Prostate gland (tissue), 2 donors: ENCODE data around the gene NOC4L. TPM values are rescaled to one million over a fixed set of nuclear protein-coding genes. Genes with fewer than 3 reads are reported as not detected.

ENCODE experiments used
- DNase-seq: peaks from one replicate; pipeline ENCODE4 v3.0.0-alpha.2; 2019; ENCODE audit warnings: low spot score
- H3K27ac ChIP-seq, 2 donors: fragments of 200-600 bp; sonication (generic); 2 replicates each; pipeline ENCODE4 v1.5.1; 2017 to 2019
- H3K27me3 ChIP-seq: fragments of 200-600 bp; sonication (generic); replicated peaks from 2 replicates; pipeline ENCODE4 v1.5.1; 2019; ENCODE audit not compliant: insufficient read depth
- H3K36me3 ChIP-seq, 2 donors: fragments of 200-600 bp; sonication (generic); 1 replicate in 1 of 2; 2 replicates in 1 of 2; pipeline versions ENCODE4 v1.5.1 to v1.8.1; 2017 to 2019
- H3K4me1 ChIP-seq: fragments of 200-600 bp; sonication (generic); replicated peaks from 2 replicates; pipeline ENCODE4 v1.5.1; 2019
- H3K4me3 ChIP-seq, 2 donors: fragments of 200-600 bp; sonication (generic); 2 replicates each; pipeline ENCODE4 v1.5.1; 2017 to 2019
- H3K9me3 ChIP-seq: fragments of 200-600 bp; sonication (generic); 2 replicates; pipeline ENCODE4 v1.5.1; 2017
- POLR2A ChIP-seq: fragments of 450-650 bp; IDR thresholded peaks from one replicate; pipeline ENCODE4 v1.6.1; 2016; ENCODE audit warnings: antibody characterized with exemption, mild to moderate bottlenecking
- POLR2AphosphoS5 ChIP-seq: sonication (generic); formaldehyde crosslinking; IDR thresholded peaks from one replicate; pipeline ENCODE4 v1.6.1; 2017; ENCODE audit warnings: antibody characterized with exemption
- WGBS: methylation state at CpG from one replicate; pipeline ENCODE4 v1.1.5; 2018; 5-methylcytosine and 5-hydroxymethylcytosine counted together
- intact Hi-C: fragments of 100-400 bp; cut with DNase I; formaldehyde crosslinking; loops from one replicate; pipeline ENCODE4 v1.14.2; 2022
- total RNA-seq, 2 donors: library from RNA; depleted of rRNA; stranded (reverse); fragments of >200 nt; gene quantifications; one replicate each; pipeline ENCODE4 v1.1.0, GENCODE V29; 2016
- TF ChIP-seq, protein P1 (sequence below), 4 experiments: fragments of 200-600 bp in 2 of 4; fragments of 450-650 bp in 2 of 4; sonication (generic) in 2 of 4; IDR thresholded peaks; 1 replicate in 3 of 4; 2 replicates in 1 of 4; pipeline ENCODE4 v1.5.1; 2016 to 2019; ENCODE audit warnings: antibody characterized with exemption in 4 of 4, mild to moderate bottlenecking in 2 of 4, moderate library complexity in 2 of 4

Gene NOC4L
- total RNA-seq, 2 donors from 2014 or later: 12.4 to 32.5 TPM

DNA sequence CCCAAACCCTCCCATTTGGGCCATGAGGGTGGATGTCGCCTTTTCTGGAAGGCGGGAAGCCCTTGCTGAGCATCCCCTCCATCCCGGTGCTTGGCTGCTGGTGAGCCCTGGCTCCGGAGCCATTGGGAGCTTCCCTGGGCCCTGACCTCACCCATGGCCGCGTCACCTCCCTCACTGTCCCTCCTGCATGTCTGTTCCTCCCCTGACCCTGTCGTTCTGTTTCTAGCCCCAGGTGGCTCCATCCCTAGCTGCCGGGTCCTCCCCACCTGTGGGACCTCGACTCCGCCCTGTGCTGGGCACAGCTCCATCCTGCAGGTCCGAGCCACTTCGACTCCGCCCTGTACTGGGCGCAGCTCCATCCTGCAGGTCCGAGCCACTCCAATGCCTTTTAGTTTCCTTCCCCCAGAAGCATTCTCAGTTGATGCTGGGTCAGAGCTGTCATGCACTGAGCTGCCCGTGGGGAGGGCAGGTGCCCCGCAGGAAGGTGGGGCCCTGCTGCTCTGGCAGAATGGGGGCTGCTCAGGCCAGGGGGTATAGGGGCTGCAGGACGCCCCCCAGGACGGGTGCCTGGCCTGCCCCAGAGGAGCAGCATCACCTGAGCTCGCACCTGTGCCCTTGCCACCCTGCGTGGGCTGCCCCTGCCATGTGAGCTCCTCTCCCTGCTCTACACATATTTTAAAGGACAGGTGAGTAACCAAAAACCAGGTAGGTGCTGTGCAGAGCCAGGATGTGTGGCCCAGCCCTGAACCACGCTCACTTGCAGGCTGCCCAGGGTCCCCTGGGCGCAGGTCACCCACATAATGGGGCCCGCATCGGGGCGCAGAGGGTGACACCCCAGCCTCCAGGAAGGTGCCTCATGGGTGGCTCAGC is 19.0 kb downstream of the NOC4L start:
- no peaks in the 10 kb centered on the region for H3K36me3 ChIP-seq
- H3K9me3 ChIP-seq: no peaks in the 10 kb centered on the region
- TF ChIP-seq POLR2A (no peak), POLR2AphosphoS5 (no peak)
- TF ChIP-seq, protein P1, sequence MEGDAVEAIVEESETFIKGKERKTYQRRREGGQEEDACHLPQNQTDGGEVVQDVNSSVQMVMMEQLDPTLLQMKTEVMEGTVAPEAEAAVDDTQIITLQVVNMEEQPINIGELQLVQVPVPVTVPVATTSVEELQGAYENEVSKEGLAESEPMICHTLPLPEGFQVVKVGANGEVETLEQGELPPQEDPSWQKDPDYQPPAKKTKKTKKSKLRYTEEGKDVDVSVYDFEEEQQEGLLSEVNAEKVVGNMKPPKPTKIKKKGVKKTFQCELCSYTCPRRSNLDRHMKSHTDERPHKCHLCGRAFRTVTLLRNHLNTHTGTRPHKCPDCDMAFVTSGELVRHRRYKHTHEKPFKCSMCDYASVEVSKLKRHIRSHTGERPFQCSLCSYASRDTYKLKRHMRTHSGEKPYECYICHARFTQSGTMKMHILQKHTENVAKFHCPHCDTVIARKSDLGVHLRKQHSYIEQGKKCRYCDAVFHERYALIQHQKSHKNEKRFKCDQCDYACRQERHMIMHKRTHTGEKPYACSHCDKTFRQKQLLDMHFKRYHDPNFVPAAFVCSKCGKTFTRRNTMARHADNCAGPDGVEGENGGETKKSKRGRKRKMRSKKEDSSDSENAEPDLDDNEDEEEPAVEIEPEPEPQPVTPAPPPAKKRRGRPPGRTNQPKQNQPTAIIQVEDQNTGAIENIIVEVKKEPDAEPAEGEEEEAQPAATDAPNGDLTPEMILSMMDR (IDR thresholded peaks at IDR 0.05): no peak
- DNase-seq: no peak
- no peak overlapping the region for H3K27ac ChIP-seq
- intact Hi-C loops: no loop called here
- no peak overlapping the region for H3K4me3 ChIP-seq
- no peaks in the 10 kb centered on the region for H3K4me1 ChIP-seq
- WGBS: 40% methylated on average over 25 of the region's 26 CpGs
- peaks cover 4% of the 10 kb centered on the region for H3K27me3 ChIP-seq

DNA sequence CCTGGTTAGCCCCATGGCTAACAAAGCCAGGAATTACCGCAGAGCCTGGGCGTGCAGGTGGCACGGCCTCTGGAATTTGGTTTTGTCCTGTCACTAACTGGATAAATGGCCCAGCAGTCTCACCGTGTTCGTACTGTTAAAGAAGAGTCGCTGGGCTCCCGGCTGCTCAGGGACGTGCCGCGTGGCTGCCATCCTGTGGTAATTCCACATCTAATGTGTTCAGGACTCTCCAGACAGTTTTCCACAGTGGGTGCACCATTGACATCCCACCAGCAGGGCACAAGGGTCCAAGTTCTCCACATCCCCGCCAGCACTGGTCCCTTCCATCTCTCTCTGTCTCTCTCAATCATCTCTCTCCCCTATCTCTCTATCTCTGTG is 19.6 kb downstream of the NOC4L start:
- TF ChIP-seq POLR2A: no peak
- no peak for TF ChIP-seq POLR2AphosphoS5
- TF ChIP-seq, protein P1 (IDR thresholded peaks at IDR 0.05): no peak
- no peak overlapping the region for H3K27ac ChIP-seq
- no peaks in the 10 kb centered on the region for H3K4me1 ChIP-seq
- 48% methylated on average over 11 of the region's 11 CpGs for WGBS
- peaks cover 4% of the 10 kb centered on the region for H3K27me3 ChIP-seq
- H3K4me3 ChIP-seq: no peak overlapping the region
- H3K9me3 ChIP-seq: no peaks in the 10 kb centered on the region
- intact Hi-C loops: no loop called here
- no peak for DNase-seq
- H3K36me3 ChIP-seq: no peaks in the 10 kb centered on the region

DNA sequence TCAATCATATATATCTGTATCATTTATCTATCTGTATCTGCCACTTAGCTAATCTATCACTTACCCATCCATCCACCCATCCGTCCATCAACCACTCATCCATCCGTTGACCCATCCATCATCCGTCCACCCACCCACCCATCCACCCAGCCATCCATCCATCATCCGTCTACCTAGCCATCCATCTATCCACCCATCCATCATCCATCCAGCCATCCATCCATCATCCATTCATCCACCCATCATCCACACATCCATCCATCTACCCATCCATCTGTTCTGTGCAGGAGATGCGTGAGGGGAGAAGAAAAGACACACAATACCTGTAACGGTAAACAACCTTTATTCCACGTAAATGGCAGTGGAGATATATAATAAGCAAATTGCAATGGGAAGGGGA is 20.2 kb downstream of the NOC4L start:
- DNase-seq: no peak
- Histone ChIP-seq H3K27me3 (peaks cover 4% of the 10 kb centered on the region), H3K27ac (no peak overlapping the region), H3K9me3 (no peaks in the 10 kb centered on the region), H3K4me3 (no peak overlapping the region), H3K36me3 (no peaks in the 10 kb centered on the region), H3K4me1 (no peaks in the 10 kb centered on the region)
- TF ChIP-seq, protein P1 (IDR thresholded peaks at IDR 0.05): no peak
- TF ChIP-seq POLR2A (no peak), POLR2AphosphoS5 (no peak)
- intact Hi-C loops: no loop called here
- WGBS: 87% methylated on average over 7 of the region's 7 CpGs

DNA sequence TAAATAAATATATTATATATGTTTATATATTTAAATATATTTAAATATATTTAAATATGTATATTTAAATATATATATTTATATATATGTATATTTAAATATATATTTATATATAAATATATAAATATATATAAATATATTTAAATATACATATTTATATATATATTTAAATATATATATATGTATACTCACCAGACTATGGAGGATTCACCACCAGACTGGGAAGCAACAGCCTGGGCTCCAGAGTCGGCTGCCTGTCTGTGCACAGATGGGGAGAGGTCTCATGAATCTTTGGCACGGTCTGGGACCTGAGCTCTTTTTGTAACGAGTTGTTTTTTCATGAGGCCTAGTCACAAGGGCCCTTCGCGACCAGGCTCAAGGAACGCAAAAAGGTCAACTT is 21.3 kb downstream of the NOC4L start:
- Histone ChIP-seq H3K27me3 (peaks cover 4% of the 10 kb centered on the region), H3K9me3 (no peaks in the 10 kb centered on the region), H3K27ac (no peak overlapping the region), H3K4me3 (no peak overlapping the region), H3K36me3 (no peaks in the 10 kb centered on the region), H3K4me1 (peaks cover 2% of the 10 kb centered on the region)
- no peak for DNase-seq
- intact Hi-C loops: no loop called here
- WGBS: 92% methylated on average over 6 of the region's 6 CpGs
- TF ChIP-seq POLR2AphosphoS5 (no peak), POLR2A (no peak)
- TF ChIP-seq, protein P1 (IDR thresholded peaks at IDR 0.05): no peak

DNA sequence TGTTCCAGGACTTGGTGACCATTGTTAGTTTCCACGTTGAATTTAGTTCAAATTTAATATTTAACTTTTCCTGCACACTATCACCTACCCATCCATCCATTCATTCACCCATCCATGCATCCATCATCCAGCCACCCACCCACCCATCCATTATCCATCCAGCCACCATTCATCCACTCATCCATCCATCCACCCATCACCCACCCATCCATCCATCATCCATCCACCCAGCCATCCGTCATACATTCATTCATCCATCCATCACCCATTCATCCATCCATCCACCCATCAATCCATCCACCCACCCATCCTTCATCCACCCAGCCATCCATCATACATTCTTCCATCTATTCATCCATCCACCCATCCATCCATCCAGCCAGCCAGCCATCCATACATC is 21.8 kb downstream of the NOC4L start:
- intact Hi-C loops: no loop called here
- WGBS: 96% methylated on average over 2 of the region's 2 CpGs
- H3K27me3 ChIP-seq: peaks cover 4% of the 10 kb centered on the region

More for the DNA sequence above, 21.8 kb downstream of the NOC4L start:
- H3K9me3 ChIP-seq: no peaks in the 10 kb centered on the region
- no peaks in the 10 kb centered on the region for H3K36me3 ChIP-seq
- no peak overlapping the region for H3K27ac ChIP-seq
- H3K4me3 ChIP-seq: no peak overlapping the region
- no peak for DNase-seq
- peaks cover 6% of the 10 kb centered on the region for H3K4me1 ChIP-seq
- TF ChIP-seq POLR2AphosphoS5 (no peak), POLR2A (no peak)
- TF ChIP-seq, protein P1 (IDR thresholded peaks at IDR 0.05): no peak
